C4-2B (cell line): ENCODE results near the gene COA8.

Experiments
- ZFX ChIP-seq: fragments of 450-650 bp; IDR thresholded peaks from 2 replicates; pipeline ENCODE4 v1.6.1; 2017
- TF ChIP-seq, protein P1 (sequence below): fragments of 450-650 bp; conservative IDR thresholded peaks from 2 replicates; pipeline ENCODE4 v1.5.1; 2017; ENCODE audit warnings: mild to moderate bottlenecking

DNA sequence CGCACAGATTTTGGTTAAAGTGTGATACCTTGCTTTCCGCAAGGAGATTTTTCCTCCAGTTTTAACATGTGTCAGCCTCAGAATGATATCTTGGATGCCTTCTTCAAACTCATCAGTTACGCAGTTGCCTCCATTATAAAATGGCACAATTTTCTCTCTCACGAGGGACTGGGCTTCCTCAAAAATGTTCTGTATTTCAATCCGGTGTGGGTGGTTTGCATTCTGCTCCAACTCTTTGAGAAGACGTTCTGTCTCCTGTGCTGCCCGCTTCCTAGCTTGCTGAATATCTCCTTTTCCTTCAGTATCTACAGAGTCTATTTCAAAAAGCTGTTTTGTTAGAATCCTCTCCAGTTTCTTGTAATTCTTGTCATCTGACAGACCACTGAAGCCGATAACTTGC, 2.1 kb upstream of the COA8 start:
- TF ChIP-seq, protein P1, sequence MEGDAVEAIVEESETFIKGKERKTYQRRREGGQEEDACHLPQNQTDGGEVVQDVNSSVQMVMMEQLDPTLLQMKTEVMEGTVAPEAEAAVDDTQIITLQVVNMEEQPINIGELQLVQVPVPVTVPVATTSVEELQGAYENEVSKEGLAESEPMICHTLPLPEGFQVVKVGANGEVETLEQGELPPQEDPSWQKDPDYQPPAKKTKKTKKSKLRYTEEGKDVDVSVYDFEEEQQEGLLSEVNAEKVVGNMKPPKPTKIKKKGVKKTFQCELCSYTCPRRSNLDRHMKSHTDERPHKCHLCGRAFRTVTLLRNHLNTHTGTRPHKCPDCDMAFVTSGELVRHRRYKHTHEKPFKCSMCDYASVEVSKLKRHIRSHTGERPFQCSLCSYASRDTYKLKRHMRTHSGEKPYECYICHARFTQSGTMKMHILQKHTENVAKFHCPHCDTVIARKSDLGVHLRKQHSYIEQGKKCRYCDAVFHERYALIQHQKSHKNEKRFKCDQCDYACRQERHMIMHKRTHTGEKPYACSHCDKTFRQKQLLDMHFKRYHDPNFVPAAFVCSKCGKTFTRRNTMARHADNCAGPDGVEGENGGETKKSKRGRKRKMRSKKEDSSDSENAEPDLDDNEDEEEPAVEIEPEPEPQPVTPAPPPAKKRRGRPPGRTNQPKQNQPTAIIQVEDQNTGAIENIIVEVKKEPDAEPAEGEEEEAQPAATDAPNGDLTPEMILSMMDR: no peak
- TF ChIP-seq ZFX: no peak
